Kidney (tissue), 14 donors: ENCODE results near the gene KCND1. TPM values are rescaled to one million over a fixed set of nuclear protein-coding genes. Genes with fewer than 3 reads are reported as not detected.
"Not testable (repeated sequence)": the region's sequence is repeated elsewhere in the genome, so short reads cannot be mapped to it uniquely, and the experiment has no call there.

Source experiments
- DNase-seq, 5 donors: peaks; one replicate each; pipeline ENCODE4 v3.0.0-alpha.2; 2013 to 2020
- FAIRE-seq: peaks from 2 replicates; lab custom pipeline; 2012; peaks lifted over from hg19 to GRCh38; lab: Jason Lieb, UNC
- H3K27ac ChIP-seq, 2 donors: one replicate each; pipeline ENCODE4 v1.7.0; 2013; ENCODE audit warnings: low read depth in 2 of 2, low read length in 2 of 2, inconsistent platforms in 1 of 2
- H3K27me3 ChIP-seq: one replicate; pipeline ENCODE4 v1.7.1; 2013; ENCODE audit warnings: low read length, inconsistent platforms; ENCODE audit not compliant: control insufficient read depth, insufficient read depth
- H3K36me3 ChIP-seq, 3 donors: one replicate each; pipeline versions ENCODE4 v1.7.0 to v1.7.1; 2013; ENCODE audit warnings: low read length in 3 of 3, control low read depth in 1 of 3, inconsistent platforms in 1 of 3; ENCODE audit not compliant: insufficient read depth in 3 of 3, control insufficient read depth in 2 of 3
- H3K4me1 ChIP-seq, 3 donors: one replicate each; pipeline versions ENCODE4 v1.7.0 to v1.7.1; 2013; ENCODE audit warnings: low read length in 3 of 3, inconsistent platforms in 1 of 3, low read depth in 1 of 3; ENCODE audit not compliant: control insufficient read depth in 2 of 3, insufficient read depth in 2 of 3
- H3K4me3 ChIP-seq, 3 donors: one replicate each; pipeline versions ENCODE4 v1.7.0 to v1.8.1; 2013; ENCODE audit warnings: low read length in 3 of 3, control low read depth in 1 of 3, inconsistent platforms in 1 of 3
- H3K9ac ChIP-seq, 3 donors: one replicate each; pipeline versions ENCODE4 v1.7.0 to v1.7.1; 2013; ENCODE audit warnings: low read length in 3 of 3, control low read depth in 1 of 3, inconsistent platforms in 1 of 3
- H3K9me3 ChIP-seq, 3 donors: one replicate each; pipeline versions ENCODE4 v1.7.0 to v1.7.1; 2013; ENCODE audit warnings: low read length in 3 of 3, control low read depth in 1 of 3, inconsistent platforms in 1 of 3; ENCODE audit not compliant: control insufficient read depth in 2 of 3, insufficient read depth in 1 of 3
- CTCF ChIP-seq: IDR thresholded peaks from 3 replicates; pipeline ENCODE4 v1.5.1; 2012; ENCODE audit warnings: mild to moderate bottlenecking, moderate library complexity, borderline replicate concordance; ENCODE audit not compliant: insufficient read depth; ENCODE audit errors: extremely low read depth
- intact Hi-C: fragments of 100-400 bp; cut with DNase I; formaldehyde crosslinking; loops from one replicate; pipeline ENCODE4 v1.11.1; 2022
- polyA plus RNA-seq: library from polyadenylated mRNA; stranded (reverse); fragments of 350-450 nt; fragmentation: Illumina TruSeq; extraction: RNeasy Lipid Tissue Mini Kit (QIAGEN cat#74804); gene quantifications from one replicate; pipeline ENCODE4 v1.2.3, GENCODE V29; 2014; ENCODE audit warnings: low read depth, low replicate concordance; ENCODE audit not compliant: insufficient read depth
- total RNA-seq: library from RNA; stranded (reverse); fragmentation: NEBNext Ultra II Directional; extraction: Animal tissue kit (Norgen Biotek cat#: 25700); gene quantifications from one replicate; pipeline ENCODE4 v1.2.1, GENCODE V29; 2021
- donor health status: control.
- donor health status: control.
- donor health status: control.
- donor health status: control.
- donor health status: control.
- donor health status: DM: yes; HTN: yes; CAD: no.
- donor health status: Normal renal cell carcinoma (clear cell type).

KCND1 gene
- total and polyA plus RNA-seq, 2 donors from 2014 or later, result 0.92 to 2.2 TPM

GRCh38 chrX:48983896-48984295, 12.3 kb upstream of the KCND1 start:
- intact Hi-C loops, result no loop called here
- Histone ChIP-seq H3K27me3 (no peaks in the 10 kb centered on the region), H3K9me3 (no peaks in the 10 kb centered on the region), H3K27ac (no peak overlapping the region), H3K9ac (no peak overlapping the region), H3K36me3 (peaks cover 0 to 8% (median 6%) of the 10 kb centered on the region in 3 donors), H3K4me3 (no peak overlapping the region), H3K4me1 (no peaks in the 10 kb centered on the region)
- FAIRE-seq (no peak), DNase-seq (no peak)
- TF ChIP-seq CTCF, result no peak

- no peak overlapping the region for H3K9ac ChIP-seq
- FAIRE-seq (no peak), DNase-seq (no peak)
- no peaks in the 10 kb centered on the region for H3K4me1 ChIP-seq
- no peak overlapping the region for H3K27ac ChIP-seq
- H3K27me3 ChIP-seq, result no peaks in the 10 kb centered on the region
- no peak overlapping the region for H3K4me3 ChIP-seq
- H3K9me3 ChIP-seq, result no peaks in the 10 kb centered on the region
- H3K36me3 ChIP-seq, result peaks cover 0 to 8% (median 6%) of the 10 kb centered on the region in 3 donors
- intact Hi-C loops, result no loop called here
- TF ChIP-seq CTCF, result no peak
Observed at GRCh38 chrX:48983081-48983480, 11.4 kb upstream of the KCND1 start.

GRCh38 chrX:48981178-48981577, 9.5 kb upstream of the KCND1 start:
- no peak overlapping the region for H3K27ac ChIP-seq
- TF ChIP-seq CTCF, result no peak
- H3K9ac ChIP-seq, result no peak overlapping the region
- H3K4me1 ChIP-seq, result no peaks in the 10 kb centered on the region
- H3K36me3 ChIP-seq, result peaks cover 0 to 8% (median 6%) of the 10 kb centered on the region in 3 donors
- no peaks in the 10 kb centered on the region for H3K9me3 ChIP-seq
- intact Hi-C loops, result no loop called here
- DNase-seq (no peak), FAIRE-seq (no peak)
- H3K27me3 ChIP-seq, result no peaks in the 10 kb centered on the region
- H3K4me3 ChIP-seq, result no peak overlapping the region

GRCh38 chrX:48980341-48980740, 8.7 kb upstream of the KCND1 start:
- H3K9me3 ChIP-seq, H3K36me3 ChIP-seq, H3K27me3 ChIP-seq, H3K27ac ChIP-seq, intact Hi-C loops, H3K4me3 ChIP-seq, H3K9ac ChIP-seq, FAIRE-seq, H3K4me1 ChIP-seq, DNase-seq: not testable (repeated sequence)
